Liver (tissue), 9 donors: ENCODE measurements around the gene SNX10. TPM values are rescaled to one million over a fixed set of nuclear protein-coding genes. Genes with fewer than 3 reads are reported as not detected.

Experiments
- DNase-seq: peaks from one replicate; pipeline ENCODE4 v3.0.0-alpha.2; 2017; ENCODE audit warnings: low spot score
- H3K27ac ChIP-seq, 2 donors: one replicate each; pipeline ENCODE4 v1.7.0; 2013; ENCODE audit warnings: inconsistent platforms in 2 of 2, low read length in 2 of 2, control low read depth in 1 of 2, low read depth in 1 of 2, mild to moderate bottlenecking in 1 of 2
- H3K27me3 ChIP-seq, 4 donors: one replicate each; pipeline versions ENCODE4 v1.6.1 to v1.7.0; 2013; ENCODE audit warnings: low read length in 3 of 4, inconsistent platforms in 1 of 4, mild to moderate bottlenecking in 1 of 4, moderate library complexity in 1 of 4; ENCODE audit not compliant: control insufficient read depth in 4 of 4, insufficient read depth in 4 of 4
- H3K36me3 ChIP-seq, 4 donors: one replicate each; pipeline versions ENCODE4 v1.6.1 to v1.7.0; 2013; ENCODE audit warnings: low read length in 3 of 4, mild to moderate bottlenecking in 3 of 4, low read depth in 1 of 4, moderate library complexity in 1 of 4; ENCODE audit not compliant: control insufficient read depth in 4 of 4, insufficient read depth in 3 of 4
- H3K4me1 ChIP-seq, 4 donors: one replicate each; pipeline versions ENCODE4 v1.6.1 to v1.7.0; 2013; ENCODE audit warnings: low read length in 3 of 4, mild to moderate bottlenecking in 3 of 4, moderate library complexity in 1 of 4; ENCODE audit not compliant: control insufficient read depth in 4 of 4, insufficient read depth in 4 of 4
- H3K4me3 ChIP-seq, 3 donors: one replicate each; pipeline versions ENCODE4 v1.6.1 to v1.7.0; 2013; ENCODE audit warnings: low read length in 3 of 3, control low read depth in 1 of 3, low read depth in 1 of 3, mild to moderate bottlenecking in 1 of 3
- H3K9ac ChIP-seq, 2 donors: one replicate each; pipeline ENCODE4 v1.7.0; 2013; ENCODE audit warnings: low read length in 2 of 2, mild to moderate bottlenecking in 2 of 2, moderate library complexity in 2 of 2, control low read depth in 1 of 2, low read depth in 1 of 2
- H3K9me3 ChIP-seq, 4 donors: one replicate each; pipeline versions ENCODE4 v1.6.1 to v1.7.0; 2013; ENCODE audit warnings: low read length in 3 of 4; ENCODE audit not compliant: control insufficient read depth in 4 of 4
- CTCF ChIP-seq: fragments of 150-350 bp; IDR thresholded peaks from 2 replicates; pipeline ENCODE4 v1.5.1; 2017; ENCODE audit warnings: improper control_type of control experiment, low read depth, low read length; ENCODE audit not compliant: missing input control
- EGR1 ChIP-seq, 2 donors: IDR thresholded peaks; 2 replicates each; pipeline ENCODE4 v1.6.1; 2016 to 2018; ENCODE audit warnings: antibody characterized with exemption in 2 of 2, low read depth in 2 of 2
- FOXA1 ChIP-seq: IDR thresholded peaks from 2 replicates; pipeline ENCODE4 v1.6.1; 2016; ENCODE audit warnings: antibody characterized with exemption
- FOXA2 ChIP-seq: IDR thresholded peaks from 2 replicates; pipeline ENCODE4 v1.6.1; 2016; ENCODE audit warnings: antibody characterized with exemption
- JUND ChIP-seq, 2 donors: IDR thresholded peaks; 2 replicates each; pipeline ENCODE4 v1.6.1; 2016; ENCODE audit warnings: antibody characterized with exemption in 2 of 2
- NR2F2 ChIP-seq: IDR thresholded peaks from 2 replicates; pipeline ENCODE4 v1.6.1; 2016; ENCODE audit warnings: antibody characterized with exemption
- RAD21 ChIP-seq, 2 donors: IDR thresholded peaks; 2 replicates each; pipeline ENCODE4 v1.6.1; 2016; ENCODE audit warnings: antibody characterized with exemption in 2 of 2, mild to moderate bottlenecking in 2 of 2
- REST ChIP-seq: IDR thresholded peaks from 2 replicates; pipeline ENCODE4 v1.6.1; 2016; ENCODE audit warnings: antibody characterized with exemption, mild to moderate bottlenecking
- SP1 ChIP-seq: IDR thresholded peaks from 2 replicates; pipeline ENCODE4 v1.6.1; 2018; ENCODE audit warnings: antibody characterized with exemption, mild to moderate bottlenecking
- YY1 ChIP-seq: IDR thresholded peaks from 2 replicates; pipeline ENCODE4 v1.6.1; 2016; ENCODE audit warnings: antibody characterized with exemption, mild to moderate bottlenecking
- WGBS: extraction: QIAGEN DNeasy Blood & Tissue Kit; methylation state at CpG from one replicate; pipeline ENCODE4 v1.1.7; 2013; 5-methylcytosine and 5-hydroxymethylcytosine counted together
- polyA plus RNA-seq, 2 donors: library from polyadenylated mRNA; stranded (reverse) in 1 of 2; unstranded in 1 of 2; fragments of 200-250 nt in 1 of 2; fragments of >200 nt in 1 of 2; fragmentation: Nextera tagmentation in 1 of 2; extraction: Ambion mirVana in 1 of 2; gene quantifications; one replicate each; pipeline versions ENCODE4 v1.2.1 to v1.2.3, GENCODE V29; 2013 to 2015
- total RNA-seq, 2 donors: library from RNA; depleted of rRNA; stranded (reverse); fragments of >200 nt; gene quantifications; one replicate each; pipeline ENCODE4 v1.2.3, GENCODE V29; 2014
- TF ChIP-seq, protein P1 (sequence below): IDR thresholded peaks from 2 replicates; pipeline ENCODE4 v1.6.1; 2016; ENCODE audit warnings: antibody characterized with exemption
- TF ChIP-seq, protein P2 (sequence below): IDR thresholded peaks from 2 replicates; pipeline ENCODE4 v1.6.1; 2016; ENCODE audit warnings: antibody characterized with exemption
- donor health status: healthy.
- donor health status: healthy.
- donor health status: healthy.
- donor health status: healthy.
- donor health status: healthy.

SNX10 gene
- total RNA-seq = 10 to 100 TPM in 1 of 2 donors, 1 to 10 TPM in 1; 5.9 to 14.0 TPM
- 10 to 100 TPM; 11.5 to 15.9 TPM for polyA plus RNA-seq

GRCh38 chr7:26291699-26292538 is at the start of gene SNX10:
SNX10 (plus strand) TSS chr7:26291862; CDS start chr7:26346443, 54,581 bp downstream.
- peak; percentile 63 to 68 for TF ChIP-seq RAD21 (IDR thresholded peaks at IDR 0.05)
- TF ChIP-seq EGR1 (IDR thresholded peaks at IDR 0.05; ENCODE audit: low read depth in 2 of 2) = no peak
- TF ChIP-seq, protein P1, sequence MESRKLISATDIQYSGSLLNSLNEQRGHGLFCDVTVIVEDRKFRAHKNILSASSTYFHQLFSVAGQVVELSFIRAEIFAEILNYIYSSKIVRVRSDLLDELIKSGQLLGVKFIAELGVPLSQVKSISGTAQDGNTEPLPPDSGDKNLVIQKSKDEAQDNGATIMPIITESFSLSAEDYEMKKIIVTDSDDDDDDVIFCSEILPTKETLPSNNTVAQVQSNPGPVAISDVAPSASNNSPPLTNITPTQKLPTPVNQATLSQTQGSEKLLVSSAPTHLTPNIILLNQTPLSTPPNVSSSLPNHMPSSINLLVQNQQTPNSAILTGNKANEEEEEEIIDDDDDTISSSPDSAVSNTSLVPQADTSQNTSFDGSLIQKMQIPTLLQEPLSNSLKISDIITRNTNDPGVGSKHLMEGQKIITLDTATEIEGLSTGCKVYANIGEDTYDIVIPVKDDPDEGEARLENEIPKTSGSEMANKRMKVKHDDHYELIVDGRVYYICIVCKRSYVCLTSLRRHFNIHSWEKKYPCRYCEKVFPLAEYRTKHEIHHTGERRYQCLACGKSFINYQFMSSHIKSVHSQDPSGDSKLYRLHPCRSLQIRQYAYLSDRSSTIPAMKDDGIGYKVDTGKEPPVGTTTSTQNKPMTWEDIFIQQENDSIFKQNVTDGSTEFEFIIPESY = no peak
- TF ChIP-seq, protein P2, sequence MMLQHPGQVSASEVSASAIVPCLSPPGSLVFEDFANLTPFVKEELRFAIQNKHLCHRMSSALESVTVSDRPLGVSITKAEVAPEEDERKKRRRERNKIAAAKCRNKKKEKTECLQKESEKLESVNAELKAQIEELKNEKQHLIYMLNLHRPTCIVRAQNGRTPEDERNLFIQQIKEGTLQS = no peak
- TF ChIP-seq FOXA2 = no peak
- TF ChIP-seq CTCF = peak; percentile 41
- Histone ChIP-seq H3K36me3 (peaks cover 0 to 6% (median 0%) of the 10 kb centered on the region in 4 donors), H3K4me3 (peak within 1 kb of the TSS; percentile 78 to 89 (median 79)), H3K9me3 (no peaks in the 10 kb centered on the region), H3K9ac (peak within 1 kb of the TSS; percentile 67 to 87), H3K4me1 (peaks cover 0 to 23% (median 3%) of the 10 kb centered on the region in 4 donors), H3K27me3 (no peaks in the 10 kb centered on the region), H3K27ac (peak within 1 kb of the TSS; percentile 85 to 88)
- WGBS = 2% methylated on average over 74 of the region's 74 CpGs
- DNase-seq = peak; percentile 60

GRCh38 chr7:26245150-26245549 is 46.5 kb upstream of the SNX10 start:
- TF ChIP-seq, protein P1 = no peak
- no peak for TF ChIP-seq RAD21 (IDR thresholded peaks at IDR 0.05)
- no peak for TF ChIP-seq JUND (IDR thresholded peaks at IDR 0.05)
- no peak for TF ChIP-seq NR2F2
- no peak for TF ChIP-seq FOXA1
- no peak for TF ChIP-seq YY1
- TF ChIP-seq REST = no peak
- TF ChIP-seq SP1 = no peak
- Histone ChIP-seq H3K4me3 (no peak overlapping the region), H3K9ac (no peak overlapping the region), H3K9me3 (no peaks in the 10 kb centered on the region), H3K4me1 (no peaks in the 10 kb centered on the region), H3K36me3 (no peaks in the 10 kb centered on the region), H3K27me3 (no peaks in the 10 kb centered on the region), H3K27ac (no peak overlapping the region)
- no peak for DNase-seq
- WGBS = 93% methylated on average over 13 of the region's 13 CpGs
